ENCODE results near the gene MASP1. TPM values are rescaled to one million over a fixed set of nuclear protein-coding genes. Genes with fewer than 3 reads are reported as not detected.

Gene MASP1
- total and polyA plus RNA-seq, 2 donors (not counting 1 experiment from before 2014, with no cell fraction given), result 145 to 328 TPM

DNA sequence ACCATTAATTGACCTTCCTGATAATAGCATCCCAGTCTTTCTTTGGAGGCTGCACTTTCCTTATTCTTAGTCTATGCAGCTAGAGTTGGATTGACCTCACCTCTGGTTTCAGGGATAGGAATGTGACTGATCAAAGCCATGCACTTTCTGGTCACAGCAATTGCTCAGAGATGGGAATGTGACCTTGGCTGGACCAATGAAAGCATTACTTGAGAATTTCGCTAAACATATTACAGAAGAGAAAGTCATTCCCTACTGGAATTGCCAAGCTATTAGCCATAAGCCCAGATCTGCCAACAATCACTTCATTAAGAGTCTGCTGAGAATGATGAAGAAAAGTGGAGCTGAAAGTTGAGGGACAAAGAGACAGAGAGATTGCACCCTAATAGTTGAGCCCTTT, 61.5 kb downstream of the MASP1 start:
- peak in 1 of 2 donors; percentile 43 for DNase-seq (ENCODE audit: low read depth in 2 of 2)
- TF ChIP-seq, protein P1, sequence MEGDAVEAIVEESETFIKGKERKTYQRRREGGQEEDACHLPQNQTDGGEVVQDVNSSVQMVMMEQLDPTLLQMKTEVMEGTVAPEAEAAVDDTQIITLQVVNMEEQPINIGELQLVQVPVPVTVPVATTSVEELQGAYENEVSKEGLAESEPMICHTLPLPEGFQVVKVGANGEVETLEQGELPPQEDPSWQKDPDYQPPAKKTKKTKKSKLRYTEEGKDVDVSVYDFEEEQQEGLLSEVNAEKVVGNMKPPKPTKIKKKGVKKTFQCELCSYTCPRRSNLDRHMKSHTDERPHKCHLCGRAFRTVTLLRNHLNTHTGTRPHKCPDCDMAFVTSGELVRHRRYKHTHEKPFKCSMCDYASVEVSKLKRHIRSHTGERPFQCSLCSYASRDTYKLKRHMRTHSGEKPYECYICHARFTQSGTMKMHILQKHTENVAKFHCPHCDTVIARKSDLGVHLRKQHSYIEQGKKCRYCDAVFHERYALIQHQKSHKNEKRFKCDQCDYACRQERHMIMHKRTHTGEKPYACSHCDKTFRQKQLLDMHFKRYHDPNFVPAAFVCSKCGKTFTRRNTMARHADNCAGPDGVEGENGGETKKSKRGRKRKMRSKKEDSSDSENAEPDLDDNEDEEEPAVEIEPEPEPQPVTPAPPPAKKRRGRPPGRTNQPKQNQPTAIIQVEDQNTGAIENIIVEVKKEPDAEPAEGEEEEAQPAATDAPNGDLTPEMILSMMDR (conservative IDR thresholded peaks at IDR 0.05 in 1 of 2, IDR thresholded peaks at IDR 0.05 in 1 of 2; ENCODE audit: low read depth in 1 of 2, low read length in 2 of 2), result no peak
- TF ChIP-seq EZH2 (IDR thresholded peaks at IDR 0.05; ENCODE audit: low read length, missing control alignments), result no peak

DNA sequence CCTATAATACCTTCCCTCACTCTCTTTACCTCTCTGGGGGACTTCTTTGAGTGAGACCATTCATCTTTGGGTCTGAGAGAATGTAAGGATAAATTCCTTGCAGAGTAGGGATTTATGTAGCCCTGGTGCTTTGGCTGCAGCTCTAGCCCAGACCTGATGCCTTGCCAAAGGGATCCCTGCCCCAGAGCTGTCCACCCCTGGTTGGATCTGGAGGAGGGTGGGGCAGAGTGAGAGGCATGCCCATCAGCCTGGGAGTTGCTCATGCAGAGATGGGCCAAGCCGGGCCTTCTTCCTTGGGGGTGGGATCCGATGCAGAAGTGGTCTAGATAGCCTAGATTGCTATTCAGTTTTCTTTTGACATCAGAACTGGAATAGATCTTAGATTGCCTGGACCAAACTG, 62.8 kb downstream of the MASP1 start:
- Histone ChIP-seq H3K9me3 (ENCODE audit: control insufficient read depth, insufficient read depth, low read depth, low read length) (no peaks in the 10 kb centered on the region), H4K20me1 (ENCODE audit: control insufficient read depth, extremely low read depth, insufficient read depth, low read length) (no peaks in the 10 kb centered on the region), H3K36me3 (ENCODE audit: control insufficient read depth, insufficient read depth, low read length) (no peaks in the 10 kb centered on the region), H3K9ac (ENCODE audit: insufficient read depth, low read length) (no peak overlapping the region), H3K4me2 (ENCODE audit: extremely low read depth, insufficient read depth, low read length) (no peak overlapping the region), H3K79me2 (ENCODE audit: control insufficient read depth, insufficient read depth, low read length) (no peaks in the 10 kb centered on the region), H3K4me1 (ENCODE audit: control insufficient read depth, extremely low read depth, insufficient read depth, low read length) (peaks cover 11% of the 10 kb centered on the region), H2AFZ (ENCODE audit: low read length) (no peak overlapping the region), H3K27me3 (ENCODE audit: control insufficient read depth, insufficient read depth, low read length) (no peaks in the 10 kb centered on the region), H3K4me3 (replicated peaks in 1 of 4; ENCODE audit: control extremely low read depth in 1 of 4, insufficient read depth in 1 of 4, low read depth in 3 of 4, low read length in 4 of 4) (no peak overlapping the region), H3K27ac (ENCODE audit: insufficient read depth, low read length) (no peak overlapping the region)
- no peak for TF ChIP-seq EZH2 (IDR thresholded peaks at IDR 0.05; ENCODE audit: low read length, missing control alignments)
- TF ChIP-seq, protein P1 (conservative IDR thresholded peaks at IDR 0.05 in 1 of 2, IDR thresholded peaks at IDR 0.05 in 1 of 2; ENCODE audit: low read depth in 1 of 2, low read length in 2 of 2), result no peak
- no peak for DNase-seq (ENCODE audit: low read depth in 2 of 2)

More for the DNA sequence above, 61.5 kb downstream of the MASP1 start:
- Histone ChIP-seq H3K79me2 (ENCODE audit: control insufficient read depth, insufficient read depth, low read length) (no peaks in the 10 kb centered on the region), H3K27me3 (ENCODE audit: control insufficient read depth, insufficient read depth, low read length) (no peaks in the 10 kb centered on the region), H3K4me3 (replicated peaks in 1 of 4; ENCODE audit: control extremely low read depth in 1 of 4, insufficient read depth in 1 of 4, low read depth in 3 of 4, low read length in 4 of 4) (no peak overlapping the region), H2AFZ (ENCODE audit: low read length) (no peak overlapping the region), H4K20me1 (ENCODE audit: control insufficient read depth, extremely low read depth, insufficient read depth, low read length) (no peaks in the 10 kb centered on the region), H3K27ac (ENCODE audit: insufficient read depth, low read length) (no peak overlapping the region), H3K36me3 (ENCODE audit: control insufficient read depth, insufficient read depth, low read length) (no peaks in the 10 kb centered on the region), H3K4me2 (ENCODE audit: extremely low read depth, insufficient read depth, low read length) (no peak overlapping the region), H3K9ac (ENCODE audit: insufficient read depth, low read length) (no peak overlapping the region), H3K9me3 (ENCODE audit: control insufficient read depth, insufficient read depth, low read depth, low read length) (no peaks in the 10 kb centered on the region), H3K4me1 (ENCODE audit: control insufficient read depth, extremely low read depth, insufficient read depth, low read length) (peaks cover 11% of the 10 kb centered on the region)

DNA sequence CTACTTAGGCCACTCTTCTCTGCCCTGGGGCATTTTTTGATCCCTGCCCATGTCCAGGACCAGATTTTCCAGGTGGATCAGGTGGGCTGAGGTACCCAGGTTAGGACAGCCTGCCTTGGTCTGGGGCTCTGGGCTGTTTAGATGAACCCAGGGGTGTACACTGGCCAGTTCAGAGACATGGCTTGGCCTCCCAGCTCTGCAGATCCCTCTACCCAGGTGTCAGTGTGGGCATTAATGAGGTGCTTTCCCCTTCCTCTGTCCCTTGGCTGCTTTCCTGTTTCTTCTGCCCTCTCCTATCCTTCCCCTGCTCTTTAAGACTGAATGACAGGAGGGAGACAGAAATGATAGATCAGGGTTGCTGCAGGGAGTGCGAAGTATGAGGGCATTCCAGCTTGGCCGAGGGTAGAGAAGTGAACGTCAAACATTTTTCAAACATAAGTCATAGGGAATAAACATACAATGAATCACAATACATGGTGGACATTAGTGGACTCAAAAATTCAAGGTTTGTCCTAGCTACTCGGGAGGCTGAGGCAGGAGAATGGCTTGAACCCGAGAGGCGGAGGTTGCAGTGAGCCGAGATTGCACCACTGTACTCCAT, 63.8 kb downstream of the MASP1 start:
- Histone ChIP-seq H3K4me3 (replicated peaks in 1 of 4; ENCODE audit: control extremely low read depth in 1 of 4, insufficient read depth in 1 of 4, low read depth in 3 of 4, low read length in 4 of 4) (no peak overlapping the region), H2AFZ (ENCODE audit: low read length) (no peak overlapping the region), H3K36me3 (ENCODE audit: control insufficient read depth, insufficient read depth, low read length) (no peaks in the 10 kb centered on the region), H3K9me3 (ENCODE audit: control insufficient read depth, insufficient read depth, low read depth, low read length) (no peaks in the 10 kb centered on the region), H3K4me2 (ENCODE audit: extremely low read depth, insufficient read depth, low read length) (peak overlapping the region; percentile 37), H3K9ac (ENCODE audit: insufficient read depth, low read length) (no peak overlapping the region), H3K79me2 (ENCODE audit: control insufficient read depth, insufficient read depth, low read length) (no peaks in the 10 kb centered on the region), H3K4me1 (ENCODE audit: control insufficient read depth, extremely low read depth, insufficient read depth, low read length) (peaks cover 11% of the 10 kb centered on the region), H3K27ac (ENCODE audit: insufficient read depth, low read length) (peak overlapping the region; percentile 21), H4K20me1 (ENCODE audit: control insufficient read depth, extremely low read depth, insufficient read depth, low read length) (no peaks in the 10 kb centered on the region), H3K27me3 (ENCODE audit: control insufficient read depth, insufficient read depth, low read length) (no peaks in the 10 kb centered on the region)
- peak; percentile 50 to 87 for DNase-seq (ENCODE audit: low read depth in 2 of 2)
- TF ChIP-seq, protein P1 (conservative IDR thresholded peaks at IDR 0.05 in 1 of 2, IDR thresholded peaks at IDR 0.05 in 1 of 2; ENCODE audit: low read depth in 1 of 2, low read length in 2 of 2), result no peak
- TF ChIP-seq EZH2 (IDR thresholded peaks at IDR 0.05; ENCODE audit: low read length, missing control alignments), result no peak

All from fibroblast of lung (primary cell).